SK-N-SH (cell line): ENCODE measurements around the gene TMEM129. TPM values are rescaled to one million over a fixed set of nuclear protein-coding genes. Genes with fewer than 3 reads are reported as not detected.
A peak's percentile ranks its signal among the peaks of the same experiment; 100 is the strongest.

Experiments
- CTCF ChIA-PET: fragments of 300-600, 350-600 bp; formaldehyde crosslinking; extraction: SDS; loops from one replicate; lab custom pipeline; 2021; lab: Yijun Ruan, JAX
- POLR2A ChIA-PET: fragments of 350-600 bp; sonication (Branson Sonifier 250); formaldehyde crosslinking; extraction: SDS; loops from one replicate; lab custom pipeline; 2020; ENCODE audit warnings: antibody characterized with exemption, inconsistent platforms; lab: Yijun Ruan, JAX
- DNase-seq: peaks from one replicate; pipeline ENCODE4 v3.0.0; 2012
- H2AFZ ChIP-seq: fragments of 200-600 bp; sonication (generic); 2 replicates; pipeline ENCODE4 v1.8.1; 2016; ENCODE audit warnings: antibody characterized with exemption, mild to moderate bottlenecking, low read depth
- H3F3A ChIP-seq: fragments of 200-600 bp; sonication (generic); replicated peaks from 2 replicates; pipeline ENCODE3; 2016; ENCODE audit warnings: antibody characterized with exemption, mild to moderate bottlenecking; ENCODE audit not compliant: insufficient read depth
- H3K27ac ChIP-seq, 2 experiments: fragments of 200-500 bp in 1 of 2; fragments of 200-600 bp in 1 of 2; sonication (Bioruptor generic) in 1 of 2; sonication (generic), shearing (Covaris generic) in 1 of 2; 2 replicates each; pipeline versions ENCODE4 v1.5.1 to v1.6.1; 2014 to 2016; ENCODE audit warnings: low read depth in 2 of 2, inconsistent platforms in 1 of 2, low read length in 1 of 2, mild to moderate bottlenecking in 1 of 2, mixed read lengths in 1 of 2
- H3K27me3 ChIP-seq: fragments of 200-600 bp; sonication (generic), shearing (Covaris generic); 2 replicates; pipeline ENCODE4 v1.6.1; 2016; ENCODE audit warnings: mixed run types; ENCODE audit not compliant: insufficient read depth
- H3K36me3 ChIP-seq, 2 experiments: fragments of 200-500 bp in 1 of 2; fragments of 200-600 bp in 1 of 2; sonication (Bioruptor generic) in 1 of 2; sonication (generic) in 1 of 2; replicated peaks in 1 of 2; 2 replicates each; pipeline versions ENCODE3 to v1.5.1; 2014 to 2016; ENCODE audit warnings: low read length in 1 of 2, mild to moderate bottlenecking in 1 of 2; ENCODE audit not compliant: insufficient read depth in 2 of 2, control insufficient read depth in 1 of 2
- H3K4me1 ChIP-seq, 2 experiments: fragments of 200-500 bp in 1 of 2; fragments of 200-600 bp in 1 of 2; sonication (Bioruptor generic) in 1 of 2; sonication (generic), shearing (Covaris generic) in 1 of 2; 2 replicates each; pipeline versions ENCODE4 v1.5.1 to v1.6.1; 2014 to 2016; ENCODE audit warnings: low read depth in 1 of 2, low read length in 1 of 2, mixed run types in 1 of 2; ENCODE audit not compliant: insufficient read depth in 2 of 2, control insufficient read depth in 1 of 2
- H3K4me2 ChIP-seq: fragments of 200-600 bp; sonication (generic), shearing (Covaris generic); 2 replicates; pipeline ENCODE4 v1.6.1; 2017; ENCODE audit warnings: mixed run types
- H3K4me3 ChIP-seq, 2 experiments: fragments of 200-500 bp in 1 of 2; fragments of 200-600 bp in 1 of 2; sonication (Bioruptor generic) in 1 of 2; sonication (generic), shearing (Covaris generic) in 1 of 2; 2 replicates each; pipeline versions ENCODE4 v1.5.1 to v1.8.1; 2014 to 2016; ENCODE audit warnings: low read depth in 2 of 2, inconsistent platforms in 1 of 2, low read length in 1 of 2, mild to moderate bottlenecking in 1 of 2, mixed read lengths in 1 of 2, moderate library complexity in 1 of 2
- H3K79me2 ChIP-seq: fragments of 200-600 bp; sonication (generic); 2 replicates; pipeline ENCODE4 v1.8.1; 2017; ENCODE audit warnings: mild to moderate bottlenecking; ENCODE audit not compliant: insufficient read depth
- H3K9ac ChIP-seq: fragments of 200-600 bp; sonication (generic); 2 replicates; pipeline ENCODE4 v1.6.1; 2017; ENCODE audit warnings: mixed run types
- H3K9me2 ChIP-seq: fragments of 200-600 bp; sonication (generic); 2 replicates; pipeline ENCODE4 v1.6.1; 2017; ENCODE audit warnings: mixed run types
- H3K9me3 ChIP-seq: fragments of 200-600 bp; sonication (generic); 2 replicates; pipeline ENCODE4 v1.6.1; 2017; ENCODE audit warnings: mixed run types, mild to moderate bottlenecking, moderate library complexity
- H4K20me1 ChIP-seq: fragments of 200-600 bp; sonication (generic); 2 replicates; pipeline ENCODE4 v1.6.1; 2017; ENCODE audit warnings: mild to moderate bottlenecking, mixed run types; ENCODE audit not compliant: insufficient read depth
- ELF1 ChIP-seq: IDR thresholded peaks from 2 replicates; pipeline ENCODE4 v1.4.0; 2012
- EZH2phosphoT487 ChIP-seq: fragments of 200-600 bp; sonication (generic); IDR thresholded peaks from 2 replicates; pipeline ENCODE4 v1.6.1; 2017; ENCODE audit warnings: low read depth, mixed run types, mild to moderate bottlenecking, antibody characterized with exemption, moderate library complexity, borderline replicate concordance
- FOSL2 ChIP-seq: IDR thresholded peaks from 2 replicates; pipeline ENCODE4 v1.4.0; 2012; ENCODE audit warnings: low read depth, mild to moderate bottlenecking, moderate library complexity, borderline replicate concordance
- GATA2 ChIP-seq: sonication (generic); formaldehyde crosslinking; IDR thresholded peaks from 2 replicates; pipeline ENCODE4 v1.5.0; 2020; ENCODE audit warnings: mild to moderate bottlenecking, missing genetic modification reagents
- JUND ChIP-seq: IDR thresholded peaks from 2 replicates; pipeline ENCODE4 v1.4.0; 2012
- NRF1 ChIP-seq: IDR thresholded peaks from 2 replicates; pipeline ENCODE4 v1.6.1; 2012; ENCODE audit warnings: low read depth, mild to moderate bottlenecking, low read length
- RCOR1 ChIP-seq: fragments of 150-350 bp; IDR thresholded peaks from 2 replicates; pipeline ENCODE4 v1.6.1; 2017; ENCODE audit warnings: antibody characterized with exemption, low read length
- SMC3 ChIP-seq: IDR thresholded peaks from 2 replicates; pipeline ENCODE4 v1.6.1; 2012; ENCODE audit warnings: low read depth, low read length, improper control_type of control experiment
- TCF12 ChIP-seq: IDR thresholded peaks from 2 replicates; pipeline ENCODE4 v1.4.0; 2012
- ZBTB33 ChIP-seq: IDR thresholded peaks from 2 replicates; pipeline ENCODE4 v1.4.0; 2012; ENCODE audit warnings: low read depth, borderline replicate concordance
- WGBS: methylation state at CpG from one replicate; pipeline ENCODE4 v1.1.6; 2017; ENCODE audit warnings: low lambda C conversion rate; 5-methylcytosine and 5-hydroxymethylcytosine counted together
- polyA plus RNA-seq, 3 experiments: library from polyadenylated mRNA; depleted of rRNA; stranded (reverse); fragments of >200 nt; gene quantifications; 2 replicates each; pipeline ENCODE4 v1.2.3, GENCODE V29; 2012
- TF ChIP-seq, protein P1 (sequence below): IDR thresholded peaks from 2 replicates; pipeline ENCODE4 v1.4.0; 2012; ENCODE audit warnings: low read depth
- TF ChIP-seq, protein P2 (sequence below): IDR thresholded peaks from 2 replicates; pipeline ENCODE4 v1.6.1; 2012; ENCODE audit warnings: mild to moderate bottlenecking, low read depth, low read length, moderate library complexity

Gene TMEM129
- polyA plus RNA-seq, 1 of the 3 experiments (the other 2 are of a cell fraction), result 36.5 TPM

- peak overlapping the region; percentile 75 to 82 for H3K27ac ChIP-seq
- H4K20me1 ChIP-seq, result peaks cover 10% of the 10 kb centered on the region; the same call in 1 of the 2 replicates
- no peaks in the 10 kb centered on the region for H3K27me3 ChIP-seq
- H3F3A ChIP-seq, result peaks cover 14% of the 10 kb centered on the region
- H3K79me2 ChIP-seq, result peaks cover 95% of the 10 kb centered on the region
- H3K36me3 ChIP-seq, result peaks cover 23 to 33% of the 10 kb centered on the region in 2 experiments
- peak; percentile 36 for DNase-seq
- ChIA-PET CTCF (interaction anchor here (1.0 to 15.1 kb wide), 7 partner anchors 9 to 142 kb away, joined by 3 to 232 read pairs (median 5); no protein-coding TSS in a partner anchor), POLR2A (interaction anchor here (2.7 kb wide), 1 partner anchor 35 kb away, joined by 7 read pairs; no protein-coding TSS in a partner anchor)
- no peak overlapping the region for H2AFZ ChIP-seq
- peak overlapping the region; percentile 51; the same call in 1 of the 2 replicates for H3K9ac ChIP-seq
- H3K9me2 ChIP-seq, result no peaks in the 10 kb centered on the region
- peaks cover 10 to 19% of the 10 kb centered on the region in 2 experiments; a peak in 3 of 4 replicates for H3K4me1 ChIP-seq
- no peak for TF ChIP-seq TCF12
- TF ChIP-seq JUND, result no peak
- no peak for TF ChIP-seq SMC3
- TF ChIP-seq EZH2phosphoT487, result no peak
- TF ChIP-seq, protein P1, sequence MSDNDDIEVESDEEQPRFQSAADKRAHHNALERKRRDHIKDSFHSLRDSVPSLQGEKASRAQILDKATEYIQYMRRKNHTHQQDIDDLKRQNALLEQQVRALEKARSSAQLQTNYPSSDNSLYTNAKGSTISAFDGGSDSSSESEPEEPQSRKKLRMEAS, result no peak
- no peak for TF ChIP-seq RCOR1
- no peak for TF ChIP-seq NRF1
- TF ChIP-seq ZBTB33, result no peak
- no peak for TF ChIP-seq FOSL2
- no peak for TF ChIP-seq ELF1
- TF ChIP-seq, protein P2, sequence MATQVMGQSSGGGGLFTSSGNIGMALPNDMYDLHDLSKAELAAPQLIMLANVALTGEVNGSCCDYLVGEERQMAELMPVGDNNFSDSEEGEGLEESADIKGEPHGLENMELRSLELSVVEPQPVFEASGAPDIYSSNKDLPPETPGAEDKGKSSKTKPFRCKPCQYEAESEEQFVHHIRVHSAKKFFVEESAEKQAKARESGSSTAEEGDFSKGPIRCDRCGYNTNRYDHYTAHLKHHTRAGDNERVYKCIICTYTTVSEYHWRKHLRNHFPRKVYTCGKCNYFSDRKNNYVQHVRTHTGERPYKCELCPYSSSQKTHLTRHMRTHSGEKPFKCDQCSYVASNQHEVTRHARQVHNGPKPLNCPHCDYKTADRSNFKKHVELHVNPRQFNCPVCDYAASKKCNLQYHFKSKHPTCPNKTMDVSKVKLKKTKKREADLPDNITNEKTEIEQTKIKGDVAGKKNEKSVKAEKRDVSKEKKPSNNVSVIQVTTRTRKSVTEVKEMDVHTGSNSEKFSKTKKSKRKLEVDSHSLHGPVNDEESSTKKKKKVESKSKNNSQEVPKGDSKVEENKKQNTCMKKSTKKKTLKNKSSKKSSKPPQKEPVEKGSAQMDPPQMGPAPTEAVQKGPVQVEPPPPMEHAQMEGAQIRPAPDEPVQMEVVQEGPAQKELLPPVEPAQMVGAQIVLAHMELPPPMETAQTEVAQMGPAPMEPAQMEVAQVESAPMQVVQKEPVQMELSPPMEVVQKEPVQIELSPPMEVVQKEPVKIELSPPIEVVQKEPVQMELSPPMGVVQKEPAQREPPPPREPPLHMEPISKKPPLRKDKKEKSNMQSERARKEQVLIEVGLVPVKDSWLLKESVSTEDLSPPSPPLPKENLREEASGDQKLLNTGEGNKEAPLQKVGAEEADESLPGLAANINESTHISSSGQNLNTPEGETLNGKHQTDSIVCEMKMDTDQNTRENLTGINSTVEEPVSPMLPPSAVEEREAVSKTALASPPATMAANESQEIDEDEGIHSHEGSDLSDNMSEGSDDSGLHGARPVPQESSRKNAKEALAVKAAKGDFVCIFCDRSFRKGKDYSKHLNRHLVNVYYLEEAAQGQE, result no peak
- TF ChIP-seq GATA2, result no peak
- H3K9me3 ChIP-seq, result no peaks in the 10 kb centered on the region
- 94% methylated on average over 20 of the region's 31 CpGs for WGBS
- H3K4me2 ChIP-seq, result peak overlapping the region; percentile 80
- no peak overlapping the region for H3K4me3 ChIP-seq
These were observed 7.2 kb upstream of the TMEM129 start for GRCh38 chr4:1728061-1728980.
